ENCODE data around the gene TBCCD1.
"Not testable (repeated sequence)": the region's sequence is repeated elsewhere in the genome, so short reads cannot be mapped to it uniquely, and the experiment has no call there.

DNA sequence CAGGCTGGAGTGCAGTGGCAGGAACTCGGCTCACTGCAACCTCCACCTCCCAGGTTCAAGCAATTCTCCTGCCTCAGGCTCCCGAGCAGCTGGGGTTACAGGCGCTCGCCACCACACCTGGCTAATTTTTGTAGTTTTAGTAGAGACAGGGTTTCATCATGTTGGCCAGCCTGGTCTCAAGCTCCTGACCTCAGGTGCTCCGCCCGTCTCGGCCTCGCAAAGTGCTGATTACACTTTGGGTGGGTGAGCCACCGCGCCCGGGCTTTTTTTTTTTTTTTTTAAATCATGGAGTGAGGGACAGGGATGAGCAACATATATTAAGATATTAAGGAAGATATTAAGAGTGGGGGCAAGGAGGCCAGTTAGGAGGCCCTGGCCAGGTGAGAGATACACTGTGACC lies 2.2 kb upstream of the TBCCD1 start:
- TF ChIP-seq, protein P1, sequence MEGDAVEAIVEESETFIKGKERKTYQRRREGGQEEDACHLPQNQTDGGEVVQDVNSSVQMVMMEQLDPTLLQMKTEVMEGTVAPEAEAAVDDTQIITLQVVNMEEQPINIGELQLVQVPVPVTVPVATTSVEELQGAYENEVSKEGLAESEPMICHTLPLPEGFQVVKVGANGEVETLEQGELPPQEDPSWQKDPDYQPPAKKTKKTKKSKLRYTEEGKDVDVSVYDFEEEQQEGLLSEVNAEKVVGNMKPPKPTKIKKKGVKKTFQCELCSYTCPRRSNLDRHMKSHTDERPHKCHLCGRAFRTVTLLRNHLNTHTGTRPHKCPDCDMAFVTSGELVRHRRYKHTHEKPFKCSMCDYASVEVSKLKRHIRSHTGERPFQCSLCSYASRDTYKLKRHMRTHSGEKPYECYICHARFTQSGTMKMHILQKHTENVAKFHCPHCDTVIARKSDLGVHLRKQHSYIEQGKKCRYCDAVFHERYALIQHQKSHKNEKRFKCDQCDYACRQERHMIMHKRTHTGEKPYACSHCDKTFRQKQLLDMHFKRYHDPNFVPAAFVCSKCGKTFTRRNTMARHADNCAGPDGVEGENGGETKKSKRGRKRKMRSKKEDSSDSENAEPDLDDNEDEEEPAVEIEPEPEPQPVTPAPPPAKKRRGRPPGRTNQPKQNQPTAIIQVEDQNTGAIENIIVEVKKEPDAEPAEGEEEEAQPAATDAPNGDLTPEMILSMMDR (conservative IDR thresholded peaks at IDR 0.05; ENCODE audit: low read depth in 2 of 2), result not testable (repeated sequence)
- not testable (repeated sequence) for TF ChIP-seq POLR2AphosphoS5 (IDR thresholded peaks at IDR 0.05; ENCODE audit: low read depth); CREB1 (CRISPR knock-in tag; IDR thresholded peaks at IDR 0.05; ENCODE audit: low read depth); JUNB (IDR thresholded peaks at IDR 0.05; ENCODE audit: unreplicated experiment); REST (IDR thresholded peaks at IDR 0.05; ENCODE audit: unreplicated experiment)

Measured in GM23338 (cell line).